IMR-90 (cell line): ENCODE results near the gene RBM23. TPM values are rescaled to one million over a fixed set of nuclear protein-coding genes. Genes with fewer than 3 reads are reported as not detected.

Experiments used
- ATAC-seq: fragments of 200-7000 bp; cut with Tn5 transposase; 2 replicates; pipeline ENCODE4 v1.9.1; 2020; ENCODE audit warnings: low read depth, mild to moderate bottlenecking, moderate library complexity
- BruUV-seq: library from RNA; stranded (reverse); fragments of 400-500 nt; replicated peaks from 2 replicates; lab custom pipeline; 2021; lab: Mats Ljungman, UMichigan
- CTCF ChIA-PET: fragments of 300-600 bp; formaldehyde crosslinking; extraction: SDS; loops from one replicate; lab custom pipeline; 2021; ENCODE audit warnings: antibody characterized with exemption; lab: Yijun Ruan, JAX
- POLR2A ChIA-PET: fragments of 300-600 bp; sonication (Branson Sonifier 250); formaldehyde crosslinking; loops from one replicate; lab custom pipeline; 2022; ENCODE audit warnings: antibody characterized with exemption; ENCODE audit not compliant: unreplicated experiment; lab: Charles Lee
- DNase-seq: peaks from one replicate; pipeline ENCODE4 v3.0.0; 2013
- H2AFZ ChIP-seq: replicated peaks from 2 replicates; pipeline ENCODE3; 2013; ENCODE audit warnings: low read length, mild to moderate bottlenecking; ENCODE audit not compliant: poor library complexity
- H2AK5ac ChIP-seq: 2 replicates; pipeline ENCODE4 v1.6.1; 2013; ENCODE audit warnings: low read depth, low read length, inconsistent platforms
- H2AK9ac ChIP-seq: replicated peaks from 2 replicates; pipeline ENCODE3; 2013; ENCODE audit warnings: mild to moderate bottlenecking, low read depth, low read length, moderate library complexity; ENCODE audit not compliant: poor library complexity
- H2BK120ac ChIP-seq: 2 replicates; pipeline ENCODE4 v1.6.1; 2013; ENCODE audit warnings: low read depth, low read length, inconsistent platforms
- H2BK15ac ChIP-seq: 3 replicates; pipeline ENCODE4 v1.6.1; 2013; ENCODE audit warnings: low read depth, low read length, inconsistent platforms
- H2BK20ac ChIP-seq: 2 replicates; pipeline ENCODE4 v1.6.1; 2013; ENCODE audit warnings: low read depth, mild to moderate bottlenecking, inconsistent platforms, low read length, moderate library complexity
- H2BK5ac ChIP-seq: 2 replicates; pipeline ENCODE4 v1.6.1; 2013; ENCODE audit warnings: mild to moderate bottlenecking, low read depth, low read length, inconsistent platforms; ENCODE audit not compliant: poor library complexity, severe bottlenecking
- H3K14ac ChIP-seq: replicated peaks from 2 replicates; pipeline ENCODE4 v1.6.1; 2013; ENCODE audit warnings: low read depth, low read length, inconsistent platforms
- H3K18ac ChIP-seq: 2 replicates; pipeline ENCODE4 v1.6.1; 2013; ENCODE audit warnings: low read depth, low read length, control low read depth
- H3K23ac ChIP-seq: 2 replicates; pipeline ENCODE4 v1.6.1; 2013; ENCODE audit warnings: low read depth, low read length, inconsistent platforms
- H3K27ac ChIP-seq: 2 replicates; pipeline ENCODE4 v1.5.1; 2013; ENCODE audit warnings: mild to moderate bottlenecking, control low read depth, low read length; ENCODE audit not compliant: insufficient read depth
- H3K27me3 ChIP-seq: 2 replicates; pipeline ENCODE4 v1.6.1; 2013; ENCODE audit warnings: low read length; ENCODE audit not compliant: control insufficient read depth, insufficient read depth
- H3K36me3 ChIP-seq: 2 replicates; pipeline ENCODE4 v1.6.1; 2013; ENCODE audit warnings: low read length, mixed read lengths; ENCODE audit not compliant: control insufficient read depth, insufficient read depth
- H3K4ac ChIP-seq: 2 replicates; pipeline ENCODE4 v1.6.1; 2013; ENCODE audit warnings: low read depth, low read length, inconsistent platforms
- H3K4me1 ChIP-seq: 2 replicates; pipeline ENCODE4 v1.6.1; 2013; ENCODE audit warnings: low read length, mixed read lengths; ENCODE audit not compliant: control insufficient read depth, insufficient read depth
- H3K4me2 ChIP-seq: 2 replicates; pipeline ENCODE4 v1.6.1; 2013; ENCODE audit warnings: low read depth, mild to moderate bottlenecking, control low read depth, low read length, moderate library complexity
- H3K4me3 ChIP-seq: 2 replicates; pipeline ENCODE4 v1.5.1; 2013; ENCODE audit warnings: low read depth, mild to moderate bottlenecking, control low read depth, low read length, moderate library complexity; ENCODE audit not compliant: insufficient read depth
- H3K56ac ChIP-seq: 2 replicates; pipeline ENCODE4 v1.6.1; 2013; ENCODE audit warnings: low read length, inconsistent platforms; ENCODE audit not compliant: insufficient read depth; ENCODE audit errors: extremely low read depth
- H3K79me1 ChIP-seq, 2 experiments: 2 replicates each; pipeline ENCODE4 v1.6.1; 2013; ENCODE audit warnings: low read length in 2 of 2, inconsistent platforms in 1 of 2, low read depth in 1 of 2
- H3K9ac ChIP-seq: 2 replicates; pipeline ENCODE4 v1.6.1; 2013; ENCODE audit warnings: low read depth, low read length, control low read depth
- H3K9me1 ChIP-seq: 2 replicates; pipeline ENCODE4 v1.6.1; 2013; ENCODE audit warnings: low read length, inconsistent platforms; ENCODE audit not compliant: insufficient read depth
- H3K9me3 ChIP-seq: 2 replicates; pipeline ENCODE4 v1.6.1; 2013; ENCODE audit warnings: low read length; ENCODE audit not compliant: control insufficient read depth, insufficient read depth
- H4K20me1 ChIP-seq: 2 replicates; pipeline ENCODE4 v1.6.1; 2013; ENCODE audit warnings: low read length, inconsistent platforms; ENCODE audit not compliant: insufficient read depth
- H4K5ac ChIP-seq: 2 replicates; pipeline ENCODE4 v1.6.1; 2013; ENCODE audit warnings: mild to moderate bottlenecking, low read depth, low read length, control low read depth
- H4K8ac ChIP-seq, 2 experiments: 2 replicates each; pipeline ENCODE4 v1.6.1; 2013; ENCODE audit warnings: low read depth in 2 of 2, low read length in 2 of 2, control low read depth in 1 of 2, inconsistent platforms in 1 of 2
- H4K91ac ChIP-seq: 2 replicates; pipeline ENCODE4 v1.6.1; 2013; ENCODE audit warnings: low read depth, low read length, inconsistent platforms; ENCODE audit not compliant: insufficient read depth
- BHLHE40 ChIP-seq: fragments of 150-350 bp; IDR thresholded peaks from 2 replicates; pipeline ENCODE4 v1.6.1; 2016; ENCODE audit warnings: mild to moderate bottlenecking, low read depth, low read length
- CEBPB ChIP-seq: IDR thresholded peaks from 2 replicates; pipeline ENCODE4 v1.6.1; 2012; ENCODE audit warnings: low read depth, low read length, improper control_type of control experiment
- CHD1 ChIP-seq: IDR thresholded peaks from 2 replicates; pipeline ENCODE4 v1.6.1; 2012; ENCODE audit warnings: low read depth, low read length, improper control_type of control experiment
- CTCF ChIP-seq: conservative IDR thresholded peaks from 2 replicates; pipeline ENCODE4 v1.5.1; 2012; ENCODE audit warnings: mild to moderate bottlenecking, low read depth, low read length, improper control_type of control experiment
- MAZ ChIP-seq: IDR thresholded peaks from 2 replicates; pipeline ENCODE4 v1.6.1; 2012; ENCODE audit warnings: low read depth, mild to moderate bottlenecking, low read length, improper control_type of control experiment, moderate library complexity, borderline replicate concordance
- MXI1 ChIP-seq: IDR thresholded peaks from 2 replicates; pipeline ENCODE4 v1.6.1; 2012; ENCODE audit warnings: low read depth, mild to moderate bottlenecking, low read length, moderate library complexity, borderline replicate concordance
- NFE2L2 ChIP-seq: fragments of 150-350 bp; IDR thresholded peaks from 2 replicates; pipeline ENCODE4 v1.6.1; 2016; ENCODE audit warnings: low read depth, mild to moderate bottlenecking, low read length
- POLR2A ChIP-seq: IDR thresholded peaks from 2 replicates; pipeline ENCODE4 v1.6.1; 2012; ENCODE audit warnings: mild to moderate bottlenecking, low read depth, low read length
- RCOR1 ChIP-seq: IDR thresholded peaks from 2 replicates; pipeline ENCODE4 v1.6.1; 2012; ENCODE audit warnings: mild to moderate bottlenecking, low read length, improper control_type of control experiment; ENCODE audit not compliant: insufficient replicate concordance
- RFX5 ChIP-seq: IDR thresholded peaks from 2 replicates; pipeline ENCODE4 v1.8.0; 2012; ENCODE audit warnings: low read depth, mild to moderate bottlenecking, low read length, moderate library complexity
- SMC3 ChIP-seq: fragments of 150-350 bp; IDR thresholded peaks from 2 replicates; pipeline ENCODE4 v1.6.1; 2016; ENCODE audit warnings: low read depth, mild to moderate bottlenecking, antibody characterized with exemption, low read length, moderate library complexity
- USF2 ChIP-seq: fragments of 150-350 bp; IDR thresholded peaks from 2 replicates; pipeline ENCODE4 v1.6.1; 2017; ENCODE audit warnings: mild to moderate bottlenecking, antibody characterized with exemption, low read length, low read depth
- whole genome bisulfite sequencing, 2 experiments: methylation state at CpG; one replicate each; pipeline versions ENCODE4 v1.1.5 to v1.1.7; 2013; ENCODE audit warnings: missing lambda C conversion rate in 2 of 2; ENCODE audit not compliant: insufficient read length in 1 of 2; ENCODE audit errors: extremely low coverage in 2 of 2; 5-methylcytosine and 5-hydroxymethylcytosine counted together
- dilution Hi-C: fragments of 300-500 bp; cut with HindIII; formaldehyde crosslinking; loops from one replicate; pipeline ENCODE4 v1.14.3; 2018; ENCODE audit warnings: low sequenced_read_pairs; ENCODE audit not compliant: unreplicated experiment
- in situ Hi-C: fragments of 300-500 bp; cut with MboI; formaldehyde crosslinking; loops from 3 replicates; pipeline ENCODE4 v1.14.3; 2019; ENCODE audit warnings: low sequenced_read_pairs, inconsistent platforms, mixed read lengths
- intact Hi-C: fragments of 100-400 bp; cut with micrococcal nuclease; formaldehyde crosslinking; loops from 2 replicates; pipeline ENCODE4 v1.10.0; 2022
- polyA plus RNA-seq, 3 experiments: library from polyadenylated mRNA; depleted of rRNA; stranded (reverse); fragments of >200 nt; gene quantifications; 2 replicates each; pipeline ENCODE4 v1.2.3, GENCODE V29; 2012; ENCODE audit warnings: low replicate concordance in 1 of 3
- total RNA-seq: library from RNA; depleted of rRNA; stranded (reverse); fragments of >200 nt; gene quantifications from 2 replicates; pipeline ENCODE4 v1.2.3, GENCODE V29; 2012

The RBM23 gene
- total and polyA plus RNA-seq, 2 of the 4 experiments (the other 2 are of a cell fraction), result 44.7 to 375 TPM

- no peaks in the 10 kb centered on the region for H3K27me3 ChIP-seq
- H3K9me1 ChIP-seq, result peaks cover 11% of the 10 kb centered on the region
- DNase-seq (no peak), ATAC-seq (no peak)
- H2BK20ac ChIP-seq, result no peak overlapping the region
- no peak overlapping the region for H3K18ac ChIP-seq
- H2BK120ac ChIP-seq, result no peak overlapping the region
- H4K91ac ChIP-seq, result no peak overlapping the region
- H3K23ac ChIP-seq, result no peak overlapping the region
- H3K56ac ChIP-seq, result no peak overlapping the region
- H3K27ac ChIP-seq, result no peak overlapping the region
- no peaks in the 10 kb centered on the region for H4K20me1 ChIP-seq
- WGBS, 2 experiments, result no CpG with 5 or more reads among the region's 2 CpGs
- no peak overlapping the region for H2BK15ac ChIP-seq
- H2BK5ac ChIP-seq, result no peak overlapping the region
- no peaks in the 10 kb centered on the region for H3K9me3 ChIP-seq
- H4K8ac ChIP-seq, result no peak overlapping the region
- no peak overlapping the region for H3K4ac ChIP-seq
- H3K4me1 ChIP-seq, result peaks cover 7% of the 10 kb centered on the region
- H2AK5ac ChIP-seq, result no peak overlapping the region
- peaks cover 36% of the 10 kb centered on the region for H3K36me3 ChIP-seq
- H4K5ac ChIP-seq, result no peak overlapping the region
- in situ Hi-C loops, result no loop called here
- no peak overlapping the region for H3K4me2 ChIP-seq
- no TSS peak for BruUV-seq
- ChIA-PET CTCF (no interaction called here), POLR2A (no interaction called here)
- no peak overlapping the region for H3K4me3 ChIP-seq
- H3K14ac ChIP-seq, result no peak overlapping the region
- H3K79me1 ChIP-seq, result peaks cover 9 to 48% of the 10 kb centered on the region in 2 experiments
- dilution Hi-C loops, result no loop called here
- no peak for TF ChIP-seq CEBPB
- TF ChIP-seq RCOR1, result no peak
- TF ChIP-seq CHD1, result no peak
- no peak for TF ChIP-seq CTCF
- TF ChIP-seq POLR2A, result no peak
- no peak for TF ChIP-seq MXI1
- TF ChIP-seq MAZ, result no peak
- no peak for TF ChIP-seq RFX5
- no peak for TF ChIP-seq USF2
- no peak for TF ChIP-seq NFE2L2
- TF ChIP-seq SMC3, result no peak
- TF ChIP-seq BHLHE40, result no peak
- no peak overlapping the region for H3K9ac ChIP-seq
- H2AK9ac ChIP-seq, result no peak overlapping the region
- no peak overlapping the region for H2AFZ ChIP-seq
- intact Hi-C loops, result no loop called here
Observed at GRCh38 chr14:22922294-22922693, 3.3 kb upstream of the RBM23 start.
